IMR-90 (cell line): ENCODE results near the gene ENTREP3. TPM values are rescaled to one million over a fixed set of nuclear protein-coding genes. Genes with fewer than 3 reads are reported as not detected.

Experiments used
- ATAC-seq: fragments of 200-7000 bp; cut with Tn5 transposase; 2 replicates; pipeline ENCODE4 v1.9.1; 2020; ENCODE audit warnings: low read depth, mild to moderate bottlenecking, moderate library complexity
- BruUV-seq: library from RNA; stranded (reverse); fragments of 400-500 nt; replicated peaks from 2 replicates; lab custom pipeline; 2021; lab: Mats Ljungman, UMichigan
- CTCF ChIA-PET: fragments of 300-600 bp; formaldehyde crosslinking; extraction: SDS; loops from one replicate; lab custom pipeline; 2021; ENCODE audit warnings: antibody characterized with exemption; lab: Yijun Ruan, JAX
- POLR2A ChIA-PET: fragments of 300-600 bp; sonication (Branson Sonifier 250); formaldehyde crosslinking; loops from one replicate; lab custom pipeline; 2022; ENCODE audit warnings: antibody characterized with exemption; ENCODE audit not compliant: unreplicated experiment; lab: Charles Lee
- DNase-seq: peaks from one replicate; pipeline ENCODE4 v3.0.0; 2013
- H2AFZ ChIP-seq: replicated peaks from 2 replicates; pipeline ENCODE3; 2013; ENCODE audit warnings: low read length, mild to moderate bottlenecking; ENCODE audit not compliant: poor library complexity
- H2AK5ac ChIP-seq: 2 replicates; pipeline ENCODE4 v1.6.1; 2013; ENCODE audit warnings: low read depth, low read length, inconsistent platforms
- H2AK9ac ChIP-seq: replicated peaks from 2 replicates; pipeline ENCODE3; 2013; ENCODE audit warnings: mild to moderate bottlenecking, low read depth, low read length, moderate library complexity; ENCODE audit not compliant: poor library complexity
- H2BK120ac ChIP-seq: 2 replicates; pipeline ENCODE4 v1.6.1; 2013; ENCODE audit warnings: low read depth, low read length, inconsistent platforms
- H2BK15ac ChIP-seq: 3 replicates; pipeline ENCODE4 v1.6.1; 2013; ENCODE audit warnings: low read depth, low read length, inconsistent platforms
- H2BK20ac ChIP-seq: 2 replicates; pipeline ENCODE4 v1.6.1; 2013; ENCODE audit warnings: low read depth, mild to moderate bottlenecking, inconsistent platforms, low read length, moderate library complexity
- H2BK5ac ChIP-seq: 2 replicates; pipeline ENCODE4 v1.6.1; 2013; ENCODE audit warnings: mild to moderate bottlenecking, low read depth, low read length, inconsistent platforms; ENCODE audit not compliant: poor library complexity, severe bottlenecking
- H3K14ac ChIP-seq: replicated peaks from 2 replicates; pipeline ENCODE4 v1.6.1; 2013; ENCODE audit warnings: low read depth, low read length, inconsistent platforms
- H3K18ac ChIP-seq: 2 replicates; pipeline ENCODE4 v1.6.1; 2013; ENCODE audit warnings: low read depth, low read length, control low read depth
- H3K23ac ChIP-seq: 2 replicates; pipeline ENCODE4 v1.6.1; 2013; ENCODE audit warnings: low read depth, low read length, inconsistent platforms
- H3K27ac ChIP-seq: 2 replicates; pipeline ENCODE4 v1.5.1; 2013; ENCODE audit warnings: mild to moderate bottlenecking, control low read depth, low read length; ENCODE audit not compliant: insufficient read depth
- H3K27me3 ChIP-seq: 2 replicates; pipeline ENCODE4 v1.6.1; 2013; ENCODE audit warnings: low read length; ENCODE audit not compliant: control insufficient read depth, insufficient read depth
- H3K36me3 ChIP-seq: 2 replicates; pipeline ENCODE4 v1.6.1; 2013; ENCODE audit warnings: low read length, mixed read lengths; ENCODE audit not compliant: control insufficient read depth, insufficient read depth
- H3K4ac ChIP-seq: 2 replicates; pipeline ENCODE4 v1.6.1; 2013; ENCODE audit warnings: low read depth, low read length, inconsistent platforms
- H3K4me1 ChIP-seq: 2 replicates; pipeline ENCODE4 v1.6.1; 2013; ENCODE audit warnings: low read length, mixed read lengths; ENCODE audit not compliant: control insufficient read depth, insufficient read depth
- H3K4me2 ChIP-seq: 2 replicates; pipeline ENCODE4 v1.6.1; 2013; ENCODE audit warnings: low read depth, mild to moderate bottlenecking, control low read depth, low read length, moderate library complexity
- H3K4me3 ChIP-seq: 2 replicates; pipeline ENCODE4 v1.5.1; 2013; ENCODE audit warnings: low read depth, mild to moderate bottlenecking, control low read depth, low read length, moderate library complexity; ENCODE audit not compliant: insufficient read depth
- H3K56ac ChIP-seq: 2 replicates; pipeline ENCODE4 v1.6.1; 2013; ENCODE audit warnings: low read length, inconsistent platforms; ENCODE audit not compliant: insufficient read depth; ENCODE audit errors: extremely low read depth
- H3K79me1 ChIP-seq, 2 experiments: 2 replicates each; pipeline ENCODE4 v1.6.1; 2013; ENCODE audit warnings: low read length in 2 of 2, inconsistent platforms in 1 of 2, low read depth in 1 of 2
- H3K9ac ChIP-seq: 2 replicates; pipeline ENCODE4 v1.6.1; 2013; ENCODE audit warnings: low read depth, low read length, control low read depth
- H3K9me1 ChIP-seq: 2 replicates; pipeline ENCODE4 v1.6.1; 2013; ENCODE audit warnings: low read length, inconsistent platforms; ENCODE audit not compliant: insufficient read depth
- H3K9me3 ChIP-seq: 2 replicates; pipeline ENCODE4 v1.6.1; 2013; ENCODE audit warnings: low read length; ENCODE audit not compliant: control insufficient read depth, insufficient read depth
- H4K20me1 ChIP-seq: 2 replicates; pipeline ENCODE4 v1.6.1; 2013; ENCODE audit warnings: low read length, inconsistent platforms; ENCODE audit not compliant: insufficient read depth
- H4K5ac ChIP-seq: 2 replicates; pipeline ENCODE4 v1.6.1; 2013; ENCODE audit warnings: mild to moderate bottlenecking, low read depth, low read length, control low read depth
- H4K8ac ChIP-seq, 2 experiments: 2 replicates each; pipeline ENCODE4 v1.6.1; 2013; ENCODE audit warnings: low read depth in 2 of 2, low read length in 2 of 2, control low read depth in 1 of 2, inconsistent platforms in 1 of 2
- H4K91ac ChIP-seq: 2 replicates; pipeline ENCODE4 v1.6.1; 2013; ENCODE audit warnings: low read depth, low read length, inconsistent platforms; ENCODE audit not compliant: insufficient read depth
- CEBPB ChIP-seq: IDR thresholded peaks from 2 replicates; pipeline ENCODE4 v1.6.1; 2012; ENCODE audit warnings: low read depth, low read length, improper control_type of control experiment
- CHD1 ChIP-seq: IDR thresholded peaks from 2 replicates; pipeline ENCODE4 v1.6.1; 2012; ENCODE audit warnings: low read depth, low read length, improper control_type of control experiment
- FOS ChIP-seq: fragments of 150-350 bp; IDR thresholded peaks from 2 replicates; pipeline ENCODE4 v1.6.1; 2016; ENCODE audit warnings: low read depth, low read length
- RCOR1 ChIP-seq: IDR thresholded peaks from 2 replicates; pipeline ENCODE4 v1.6.1; 2012; ENCODE audit warnings: mild to moderate bottlenecking, low read length, improper control_type of control experiment; ENCODE audit not compliant: insufficient replicate concordance
- RFX5 ChIP-seq: IDR thresholded peaks from 2 replicates; pipeline ENCODE4 v1.8.0; 2012; ENCODE audit warnings: low read depth, mild to moderate bottlenecking, low read length, moderate library complexity
- WGBS, 2 experiments: methylation state at CpG; one replicate each; pipeline versions ENCODE4 v1.1.5 to v1.1.7; 2013; ENCODE audit warnings: missing lambda C conversion rate in 2 of 2; ENCODE audit not compliant: insufficient read length in 1 of 2; ENCODE audit errors: extremely low coverage in 2 of 2; 5-methylcytosine and 5-hydroxymethylcytosine counted together
- dilution Hi-C: fragments of 300-500 bp; cut with HindIII; formaldehyde crosslinking; loops from one replicate; pipeline ENCODE4 v1.14.3; 2018; ENCODE audit warnings: low sequenced_read_pairs; ENCODE audit not compliant: unreplicated experiment
- in situ Hi-C: fragments of 300-500 bp; cut with MboI; formaldehyde crosslinking; loops from 3 replicates; pipeline ENCODE4 v1.14.3; 2019; ENCODE audit warnings: low sequenced_read_pairs, inconsistent platforms, mixed read lengths
- intact Hi-C: fragments of 100-400 bp; cut with micrococcal nuclease; formaldehyde crosslinking; loops from 2 replicates; pipeline ENCODE4 v1.10.0; 2022
- polyA plus RNA-seq, 3 experiments: library from polyadenylated mRNA; depleted of rRNA; stranded (reverse); fragments of >200 nt; gene quantifications; 2 replicates each; pipeline ENCODE4 v1.2.3, GENCODE V29; 2012; ENCODE audit warnings: low replicate concordance in 1 of 3
- total RNA-seq: library from RNA; depleted of rRNA; stranded (reverse); fragments of >200 nt; gene quantifications from 2 replicates; pipeline ENCODE4 v1.2.3, GENCODE V29; 2012
- TF ChIP-seq, protein P1 (sequence below): fragments of 150-350 bp; IDR thresholded peaks from 2 replicates; pipeline ENCODE4 v1.6.1; 2017; ENCODE audit warnings: mild to moderate bottlenecking, antibody characterized with exemption, low read length, low read depth
- TF ChIP-seq, protein P2 (sequence below): conservative IDR thresholded peaks from 2 replicates; pipeline ENCODE4 v1.5.1; 2012; ENCODE audit warnings: mild to moderate bottlenecking, low read depth, low read length, improper control_type of control experiment

Gene ENTREP3
- total and polyA plus RNA-seq, 2 of the 4 experiments (the other 2 are of a cell fraction) = 1.4 to 23.8 TPM

DNA sequence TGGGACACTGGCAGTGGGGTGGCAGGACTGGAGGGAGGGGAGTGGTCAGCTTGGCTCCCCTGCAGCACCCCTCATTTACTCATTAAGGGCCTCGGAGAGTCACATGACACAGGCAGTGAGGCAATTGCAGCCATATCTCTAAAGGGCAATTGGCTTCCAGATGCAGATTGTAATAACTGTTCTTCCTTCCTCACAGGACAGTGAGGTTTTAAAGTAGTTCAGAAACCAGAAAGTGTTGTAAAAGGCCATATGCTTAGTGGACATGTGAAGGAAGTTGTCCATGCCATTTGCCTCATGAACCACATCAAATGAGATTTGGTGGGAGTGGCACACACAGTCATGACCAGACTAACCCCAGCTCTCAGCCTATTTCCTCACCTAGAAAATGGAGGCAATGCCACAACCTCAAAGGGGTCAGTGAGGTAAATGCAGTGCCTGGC lies 35.7 kb downstream of the ENTREP3 start:
- no TSS peak for BruUV-seq
- Histone ChIP-seq H3K9me3 (no peaks in the 10 kb centered on the region), H3K27ac (peak overlapping the region; percentile 48), H3K4me3 (no peak overlapping the region), H2BK5ac (peak overlapping the region; percentile 20), H3K79me1 (peaks cover 9 to 26% of the 10 kb centered on the region in 2 experiments), H4K91ac (no peak overlapping the region), H3K36me3 (peaks cover 7% of the 10 kb centered on the region), H4K8ac (peak overlapping the region; percentile 61 to 95), H3K18ac (no peak overlapping the region), H3K23ac (no peak overlapping the region), H3K9me1 (peaks cover 8% of the 10 kb centered on the region), H3K27me3 (no peaks in the 10 kb centered on the region), H2AFZ (peak overlapping the region; percentile 78), H3K4ac (peak overlapping the region; percentile 31), H2BK15ac (peak overlapping the region; percentile 21; the same call in 1 of the 3 replicates), H3K9ac (no peak overlapping the region), H4K20me1 (no peaks in the 10 kb centered on the region), H2AK5ac (peak overlapping the region; percentile 62), H4K5ac (peak overlapping the region; percentile 99), H3K14ac (no peak overlapping the region), H3K4me1 (peaks cover 11% of the 10 kb centered on the region), H3K56ac (no peak overlapping the region), H3K4me2 (0 out of 2 replicates have a peak overlapping the region, but pooled peaks have one; percentile 5), H2BK120ac (no peak overlapping the region), H2BK20ac (no peak overlapping the region), H2AK9ac (peak overlapping the region; percentile 20)
- dilution Hi-C loops (no loop called here), intact Hi-C loops (no loop called here), in situ Hi-C loops (no loop called here)
- CTCF ChIA-PET = no interaction called here
- TF ChIP-seq CHD1 (no peak), RCOR1 (no peak), RFX5 (no peak), FOS (no peak), CEBPB (no peak)
- TF ChIP-seq, protein P1, sequence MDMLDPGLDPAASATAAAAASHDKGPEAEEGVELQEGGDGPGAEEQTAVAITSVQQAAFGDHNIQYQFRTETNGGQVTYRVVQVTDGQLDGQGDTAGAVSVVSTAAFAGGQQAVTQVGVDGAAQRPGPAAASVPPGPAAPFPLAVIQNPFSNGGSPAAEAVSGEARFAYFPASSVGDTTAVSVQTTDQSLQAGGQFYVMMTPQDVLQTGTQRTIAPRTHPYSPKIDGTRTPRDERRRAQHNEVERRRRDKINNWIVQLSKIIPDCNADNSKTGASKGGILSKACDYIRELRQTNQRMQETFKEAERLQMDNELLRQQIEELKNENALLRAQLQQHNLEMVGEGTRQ = peak; percentile 90
- TF ChIP-seq, protein P2, sequence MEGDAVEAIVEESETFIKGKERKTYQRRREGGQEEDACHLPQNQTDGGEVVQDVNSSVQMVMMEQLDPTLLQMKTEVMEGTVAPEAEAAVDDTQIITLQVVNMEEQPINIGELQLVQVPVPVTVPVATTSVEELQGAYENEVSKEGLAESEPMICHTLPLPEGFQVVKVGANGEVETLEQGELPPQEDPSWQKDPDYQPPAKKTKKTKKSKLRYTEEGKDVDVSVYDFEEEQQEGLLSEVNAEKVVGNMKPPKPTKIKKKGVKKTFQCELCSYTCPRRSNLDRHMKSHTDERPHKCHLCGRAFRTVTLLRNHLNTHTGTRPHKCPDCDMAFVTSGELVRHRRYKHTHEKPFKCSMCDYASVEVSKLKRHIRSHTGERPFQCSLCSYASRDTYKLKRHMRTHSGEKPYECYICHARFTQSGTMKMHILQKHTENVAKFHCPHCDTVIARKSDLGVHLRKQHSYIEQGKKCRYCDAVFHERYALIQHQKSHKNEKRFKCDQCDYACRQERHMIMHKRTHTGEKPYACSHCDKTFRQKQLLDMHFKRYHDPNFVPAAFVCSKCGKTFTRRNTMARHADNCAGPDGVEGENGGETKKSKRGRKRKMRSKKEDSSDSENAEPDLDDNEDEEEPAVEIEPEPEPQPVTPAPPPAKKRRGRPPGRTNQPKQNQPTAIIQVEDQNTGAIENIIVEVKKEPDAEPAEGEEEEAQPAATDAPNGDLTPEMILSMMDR = no peak
- DNase-seq = no peak
- POLR2A ChIA-PET = no interaction called here
- WGBS, 2 experiments = no CpG with 5 or more reads among the region's 1 CpG
- no peak for ATAC-seq
